Liver (tissue), 9 donors: ENCODE results near the gene QARS1. TPM values are rescaled to one million over a fixed set of nuclear protein-coding genes. Genes with fewer than 3 reads are reported as not detected.

ENCODE experiments used
- DNase-seq: peaks from one replicate; pipeline ENCODE4 v3.0.0-alpha.2; 2017; ENCODE audit warnings: low spot score
- H3K27ac ChIP-seq, 2 donors: one replicate each; pipeline ENCODE4 v1.7.0; 2013; ENCODE audit warnings: inconsistent platforms in 2 of 2, low read length in 2 of 2, control low read depth in 1 of 2, low read depth in 1 of 2, mild to moderate bottlenecking in 1 of 2
- H3K27me3 ChIP-seq, 4 donors: one replicate each; pipeline versions ENCODE4 v1.6.1 to v1.7.0; 2013; ENCODE audit warnings: low read length in 3 of 4, inconsistent platforms in 1 of 4, mild to moderate bottlenecking in 1 of 4, moderate library complexity in 1 of 4; ENCODE audit not compliant: control insufficient read depth in 4 of 4, insufficient read depth in 4 of 4
- H3K36me3 ChIP-seq, 4 donors: one replicate each; pipeline versions ENCODE4 v1.6.1 to v1.7.0; 2013; ENCODE audit warnings: low read length in 3 of 4, mild to moderate bottlenecking in 3 of 4, low read depth in 1 of 4, moderate library complexity in 1 of 4; ENCODE audit not compliant: control insufficient read depth in 4 of 4, insufficient read depth in 3 of 4
- H3K4me1 ChIP-seq, 4 donors: one replicate each; pipeline versions ENCODE4 v1.6.1 to v1.7.0; 2013; ENCODE audit warnings: low read length in 3 of 4, mild to moderate bottlenecking in 3 of 4, moderate library complexity in 1 of 4; ENCODE audit not compliant: control insufficient read depth in 4 of 4, insufficient read depth in 4 of 4
- H3K4me3 ChIP-seq, 3 donors: one replicate each; pipeline versions ENCODE4 v1.6.1 to v1.7.0; 2013; ENCODE audit warnings: low read length in 3 of 3, control low read depth in 1 of 3, low read depth in 1 of 3, mild to moderate bottlenecking in 1 of 3
- H3K9ac ChIP-seq, 2 donors: one replicate each; pipeline ENCODE4 v1.7.0; 2013; ENCODE audit warnings: low read length in 2 of 2, mild to moderate bottlenecking in 2 of 2, moderate library complexity in 2 of 2, control low read depth in 1 of 2, low read depth in 1 of 2
- H3K9me3 ChIP-seq, 4 donors: one replicate each; pipeline versions ENCODE4 v1.6.1 to v1.7.0; 2013; ENCODE audit warnings: low read length in 3 of 4; ENCODE audit not compliant: control insufficient read depth in 4 of 4
- EGR1 ChIP-seq, 2 donors: IDR thresholded peaks; 2 replicates each; pipeline ENCODE4 v1.6.1; 2016 to 2018; ENCODE audit warnings: antibody characterized with exemption in 2 of 2, low read depth in 2 of 2
- FOXA1 ChIP-seq: IDR thresholded peaks from 2 replicates; pipeline ENCODE4 v1.6.1; 2016; ENCODE audit warnings: antibody characterized with exemption
- FOXA2 ChIP-seq: IDR thresholded peaks from 2 replicates; pipeline ENCODE4 v1.6.1; 2016; ENCODE audit warnings: antibody characterized with exemption
- GABPA ChIP-seq, 2 donors: IDR thresholded peaks in 1 of 2; conservative IDR thresholded peaks in 1 of 2; 2 replicates each; pipeline ENCODE4 v1.6.1; 2016; ENCODE audit warnings: antibody characterized with exemption in 2 of 2, mild to moderate bottlenecking in 1 of 2, moderate library complexity in 1 of 2
- HNF4A ChIP-seq, 2 donors: conservative IDR thresholded peaks; 2 replicates each; pipeline ENCODE4 v1.6.1; 2016; ENCODE audit warnings: antibody characterized with exemption in 2 of 2, mild to moderate bottlenecking in 2 of 2
- JUND ChIP-seq, 2 donors: IDR thresholded peaks; 2 replicates each; pipeline ENCODE4 v1.6.1; 2016; ENCODE audit warnings: antibody characterized with exemption in 2 of 2
- NR2F2 ChIP-seq: IDR thresholded peaks from 2 replicates; pipeline ENCODE4 v1.6.1; 2016; ENCODE audit warnings: antibody characterized with exemption
- RAD21 ChIP-seq, 2 donors: IDR thresholded peaks; 2 replicates each; pipeline ENCODE4 v1.6.1; 2016; ENCODE audit warnings: antibody characterized with exemption in 2 of 2, mild to moderate bottlenecking in 2 of 2
- RXRA ChIP-seq, 2 donors: IDR thresholded peaks; 2 replicates each; pipeline ENCODE4 v1.6.1; 2017 to 2018; ENCODE audit warnings: antibody characterized with exemption in 2 of 2, mild to moderate bottlenecking in 1 of 2
- SP1 ChIP-seq: IDR thresholded peaks from 2 replicates; pipeline ENCODE4 v1.6.1; 2018; ENCODE audit warnings: antibody characterized with exemption, mild to moderate bottlenecking
- TAF1 ChIP-seq: conservative IDR thresholded peaks from 2 replicates; pipeline ENCODE4 v1.6.1; 2016; ENCODE audit warnings: antibody characterized with exemption, mild to moderate bottlenecking
- YY1 ChIP-seq: IDR thresholded peaks from 2 replicates; pipeline ENCODE4 v1.6.1; 2016; ENCODE audit warnings: antibody characterized with exemption, mild to moderate bottlenecking
- WGBS: extraction: QIAGEN DNeasy Blood & Tissue Kit; methylation state at CpG from one replicate; pipeline ENCODE4 v1.1.7; 2013; 5-methylcytosine and 5-hydroxymethylcytosine counted together
- polyA plus RNA-seq, 2 donors: library from polyadenylated mRNA; stranded (reverse) in 1 of 2; unstranded in 1 of 2; fragments of 200-250 nt in 1 of 2; fragments of >200 nt in 1 of 2; fragmentation: Nextera tagmentation in 1 of 2; extraction: Ambion mirVana in 1 of 2; gene quantifications; one replicate each; pipeline versions ENCODE4 v1.2.1 to v1.2.3, GENCODE V29; 2013 to 2015
- total RNA-seq, 2 donors: library from RNA; depleted of rRNA; stranded (reverse); fragments of >200 nt; gene quantifications; one replicate each; pipeline ENCODE4 v1.2.3, GENCODE V29; 2014
- TF ChIP-seq, protein P1 (sequence below): IDR thresholded peaks from 2 replicates; pipeline ENCODE4 v1.6.1; 2016; ENCODE audit warnings: antibody characterized with exemption, mild to moderate bottlenecking
- TF ChIP-seq, protein P2 (sequence below): IDR thresholded peaks from 2 replicates; pipeline ENCODE4 v1.6.1; 2016; ENCODE audit warnings: antibody characterized with exemption
- TF ChIP-seq, protein P3 (sequence below): fragments of 150-350 bp; IDR thresholded peaks from 2 replicates; pipeline ENCODE4 v1.5.1; 2017; ENCODE audit warnings: improper control_type of control experiment, low read depth, low read length; ENCODE audit not compliant: missing input control
- TF ChIP-seq, protein P4 (sequence below): IDR thresholded peaks from 2 replicates; pipeline ENCODE4 v1.6.1; 2016; ENCODE audit warnings: antibody characterized with exemption
- TF ChIP-seq, protein P5 (sequence below): IDR thresholded peaks from 2 replicates; pipeline ENCODE4 v1.6.1; 2016; ENCODE audit warnings: antibody characterized with exemption
- donor health status: healthy.
- donor health status: healthy.
- donor health status: healthy.
- donor health status: healthy.
- donor health status: healthy.

The QARS1 gene
- total and polyA plus RNA-seq, 4 donors: 58.0 to 226 (median 145) TPM

DNA sequence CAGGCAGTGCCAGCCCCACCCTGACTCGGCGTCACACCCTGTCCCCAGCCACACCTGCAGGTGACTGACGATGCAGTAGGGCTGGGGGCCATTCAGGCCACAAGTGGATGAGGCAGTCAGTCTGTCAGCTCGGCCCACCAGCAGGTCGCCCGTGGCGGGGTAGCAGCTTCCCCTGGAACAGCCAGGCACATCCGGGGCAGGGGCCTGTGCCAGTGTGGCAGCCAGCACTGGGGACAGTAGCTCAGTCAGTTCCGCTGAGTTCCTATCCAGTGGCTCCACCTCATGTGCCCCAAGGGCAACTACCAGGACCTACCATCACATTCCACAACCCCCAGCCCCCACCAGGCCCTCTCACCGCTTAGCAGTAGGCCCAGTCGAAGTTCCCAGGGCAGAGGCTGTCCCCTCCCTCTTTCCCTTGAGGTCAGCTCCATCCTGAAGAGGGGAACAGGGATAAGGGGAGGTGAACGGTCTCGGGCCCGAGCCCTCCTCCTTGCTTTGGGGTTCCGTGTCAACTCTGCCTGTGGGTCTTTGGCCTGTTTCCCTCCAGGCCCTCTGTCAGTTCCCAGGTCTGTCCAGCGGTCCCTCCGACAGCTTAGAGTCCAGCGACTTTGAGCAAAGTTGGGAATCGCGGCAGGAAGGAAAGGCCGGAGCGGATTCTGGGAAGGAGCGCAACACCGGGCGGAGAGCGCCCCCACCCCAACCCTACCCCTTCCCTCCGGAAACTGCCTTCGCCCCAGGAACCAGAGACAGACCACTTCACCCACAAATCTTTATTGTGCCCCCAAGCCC, 28.1 kb upstream of the QARS1 start, which contains the start of gene LAMB2:
Gene LAMB2, minus strand, starts transcription at position 614 of the 789 bp plus-strand sequence. Its CDS starts 183 bp downstream, at position 431.
- peak within 1 kb of the TSS; percentile 35 to 79 for H3K9ac ChIP-seq
- H3K36me3 ChIP-seq: peaks cover 0 to 10% (median 0%) of the 10 kb centered on the region in 4 donors
- H3K27ac ChIP-seq: peak within 1 kb of the TSS; percentile 52 to 60
- 11% methylated on average over 28 of the region's 28 CpGs for WGBS
- peak; percentile 61 for DNase-seq
- H3K4me3 ChIP-seq: peak within 1 kb of the TSS; percentile 59 to 93 (median 69)
- H3K9me3 ChIP-seq: no peaks in the 10 kb centered on the region
- TF ChIP-seq, protein P1, sequence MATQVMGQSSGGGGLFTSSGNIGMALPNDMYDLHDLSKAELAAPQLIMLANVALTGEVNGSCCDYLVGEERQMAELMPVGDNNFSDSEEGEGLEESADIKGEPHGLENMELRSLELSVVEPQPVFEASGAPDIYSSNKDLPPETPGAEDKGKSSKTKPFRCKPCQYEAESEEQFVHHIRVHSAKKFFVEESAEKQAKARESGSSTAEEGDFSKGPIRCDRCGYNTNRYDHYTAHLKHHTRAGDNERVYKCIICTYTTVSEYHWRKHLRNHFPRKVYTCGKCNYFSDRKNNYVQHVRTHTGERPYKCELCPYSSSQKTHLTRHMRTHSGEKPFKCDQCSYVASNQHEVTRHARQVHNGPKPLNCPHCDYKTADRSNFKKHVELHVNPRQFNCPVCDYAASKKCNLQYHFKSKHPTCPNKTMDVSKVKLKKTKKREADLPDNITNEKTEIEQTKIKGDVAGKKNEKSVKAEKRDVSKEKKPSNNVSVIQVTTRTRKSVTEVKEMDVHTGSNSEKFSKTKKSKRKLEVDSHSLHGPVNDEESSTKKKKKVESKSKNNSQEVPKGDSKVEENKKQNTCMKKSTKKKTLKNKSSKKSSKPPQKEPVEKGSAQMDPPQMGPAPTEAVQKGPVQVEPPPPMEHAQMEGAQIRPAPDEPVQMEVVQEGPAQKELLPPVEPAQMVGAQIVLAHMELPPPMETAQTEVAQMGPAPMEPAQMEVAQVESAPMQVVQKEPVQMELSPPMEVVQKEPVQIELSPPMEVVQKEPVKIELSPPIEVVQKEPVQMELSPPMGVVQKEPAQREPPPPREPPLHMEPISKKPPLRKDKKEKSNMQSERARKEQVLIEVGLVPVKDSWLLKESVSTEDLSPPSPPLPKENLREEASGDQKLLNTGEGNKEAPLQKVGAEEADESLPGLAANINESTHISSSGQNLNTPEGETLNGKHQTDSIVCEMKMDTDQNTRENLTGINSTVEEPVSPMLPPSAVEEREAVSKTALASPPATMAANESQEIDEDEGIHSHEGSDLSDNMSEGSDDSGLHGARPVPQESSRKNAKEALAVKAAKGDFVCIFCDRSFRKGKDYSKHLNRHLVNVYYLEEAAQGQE: peak; percentile 30
- TF ChIP-seq NR2F2 (peak; percentile 7), RAD21 (IDR thresholded peaks at IDR 0.05) (no peak), FOXA1 (no peak), RXRA (IDR thresholded peaks at IDR 0.05) (peak in 1 of 2 donors; percentile 8), SP1 (peak; percentile 10), GABPA (IDR thresholded peaks at IDR 0.05 in 1 of 2, conservative IDR thresholded peaks at IDR 0.05 in 1 of 2) (peak in 1 of 2 donors; percentile 39), HNF4A (conservative IDR thresholded peaks at IDR 0.05) (peak; percentile 53 to 57)
- H3K4me1 ChIP-seq: peaks cover 2 to 57% (median 51%) of the 10 kb centered on the region in 4 donors
- H3K27me3 ChIP-seq: no peaks in the 10 kb centered on the region

DNA sequence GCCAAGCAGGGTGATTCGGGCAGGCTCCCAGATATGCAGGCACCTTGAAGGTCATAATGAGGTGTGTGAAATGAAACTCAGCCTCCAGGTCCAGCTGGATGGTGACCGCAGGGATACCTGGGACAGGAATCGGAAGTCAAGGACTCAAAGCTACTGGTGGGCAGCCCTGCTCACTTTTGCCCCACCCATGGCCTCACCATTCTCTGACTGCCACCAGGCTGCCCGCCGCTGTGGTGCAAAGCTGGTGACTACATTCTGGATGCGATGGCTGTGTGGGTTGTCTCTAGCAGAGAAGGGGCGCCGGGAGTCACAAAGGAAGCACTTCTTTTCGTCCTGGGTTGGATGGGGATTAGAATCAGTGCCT, 27.5 kb upstream of the QARS1 start:
- TF ChIP-seq JUND (IDR thresholded peaks at IDR 0.05) (no peak), FOXA2 (no peak), TAF1 (no peak), NR2F2 (no peak), EGR1 (IDR thresholded peaks at IDR 0.05; ENCODE audit: low read depth in 2 of 2) (no peak), HNF4A (conservative IDR thresholded peaks at IDR 0.05) (no peak), SP1 (no peak), YY1 (no peak)
- TF ChIP-seq, protein P2, sequence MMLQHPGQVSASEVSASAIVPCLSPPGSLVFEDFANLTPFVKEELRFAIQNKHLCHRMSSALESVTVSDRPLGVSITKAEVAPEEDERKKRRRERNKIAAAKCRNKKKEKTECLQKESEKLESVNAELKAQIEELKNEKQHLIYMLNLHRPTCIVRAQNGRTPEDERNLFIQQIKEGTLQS: no peak
- TF ChIP-seq, protein P3, sequence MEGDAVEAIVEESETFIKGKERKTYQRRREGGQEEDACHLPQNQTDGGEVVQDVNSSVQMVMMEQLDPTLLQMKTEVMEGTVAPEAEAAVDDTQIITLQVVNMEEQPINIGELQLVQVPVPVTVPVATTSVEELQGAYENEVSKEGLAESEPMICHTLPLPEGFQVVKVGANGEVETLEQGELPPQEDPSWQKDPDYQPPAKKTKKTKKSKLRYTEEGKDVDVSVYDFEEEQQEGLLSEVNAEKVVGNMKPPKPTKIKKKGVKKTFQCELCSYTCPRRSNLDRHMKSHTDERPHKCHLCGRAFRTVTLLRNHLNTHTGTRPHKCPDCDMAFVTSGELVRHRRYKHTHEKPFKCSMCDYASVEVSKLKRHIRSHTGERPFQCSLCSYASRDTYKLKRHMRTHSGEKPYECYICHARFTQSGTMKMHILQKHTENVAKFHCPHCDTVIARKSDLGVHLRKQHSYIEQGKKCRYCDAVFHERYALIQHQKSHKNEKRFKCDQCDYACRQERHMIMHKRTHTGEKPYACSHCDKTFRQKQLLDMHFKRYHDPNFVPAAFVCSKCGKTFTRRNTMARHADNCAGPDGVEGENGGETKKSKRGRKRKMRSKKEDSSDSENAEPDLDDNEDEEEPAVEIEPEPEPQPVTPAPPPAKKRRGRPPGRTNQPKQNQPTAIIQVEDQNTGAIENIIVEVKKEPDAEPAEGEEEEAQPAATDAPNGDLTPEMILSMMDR: no peak
- TF ChIP-seq, protein P1: no peak
- TF ChIP-seq, protein P4, sequence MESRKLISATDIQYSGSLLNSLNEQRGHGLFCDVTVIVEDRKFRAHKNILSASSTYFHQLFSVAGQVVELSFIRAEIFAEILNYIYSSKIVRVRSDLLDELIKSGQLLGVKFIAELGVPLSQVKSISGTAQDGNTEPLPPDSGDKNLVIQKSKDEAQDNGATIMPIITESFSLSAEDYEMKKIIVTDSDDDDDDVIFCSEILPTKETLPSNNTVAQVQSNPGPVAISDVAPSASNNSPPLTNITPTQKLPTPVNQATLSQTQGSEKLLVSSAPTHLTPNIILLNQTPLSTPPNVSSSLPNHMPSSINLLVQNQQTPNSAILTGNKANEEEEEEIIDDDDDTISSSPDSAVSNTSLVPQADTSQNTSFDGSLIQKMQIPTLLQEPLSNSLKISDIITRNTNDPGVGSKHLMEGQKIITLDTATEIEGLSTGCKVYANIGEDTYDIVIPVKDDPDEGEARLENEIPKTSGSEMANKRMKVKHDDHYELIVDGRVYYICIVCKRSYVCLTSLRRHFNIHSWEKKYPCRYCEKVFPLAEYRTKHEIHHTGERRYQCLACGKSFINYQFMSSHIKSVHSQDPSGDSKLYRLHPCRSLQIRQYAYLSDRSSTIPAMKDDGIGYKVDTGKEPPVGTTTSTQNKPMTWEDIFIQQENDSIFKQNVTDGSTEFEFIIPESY: no peak
- TF ChIP-seq, protein P5, sequence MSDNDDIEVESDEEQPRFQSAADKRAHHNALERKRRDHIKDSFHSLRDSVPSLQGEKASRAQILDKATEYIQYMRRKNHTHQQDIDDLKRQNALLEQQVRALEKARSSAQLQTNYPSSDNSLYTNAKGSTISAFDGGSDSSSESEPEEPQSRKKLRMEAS: no peak
- peak overlapping the region in 2 of 3 donors; percentile 59 to 93 for H3K4me3 ChIP-seq
- peak overlapping the region in 1 of 2 donors; percentile 52 for H3K27ac ChIP-seq
- H3K9ac ChIP-seq: peak overlapping the region in 1 of 2 donors; percentile 79
- H3K36me3 ChIP-seq: peaks cover 0 to 10% (median 0%) of the 10 kb centered on the region in 4 donors
- H3K27me3 ChIP-seq: no peaks in the 10 kb centered on the region
- no peak for DNase-seq
- H3K9me3 ChIP-seq: no peaks in the 10 kb centered on the region
- WGBS: 69% methylated on average over 9 of the region's 9 CpGs
- peaks cover 2 to 57% (median 51%) of the 10 kb centered on the region in 4 donors for H3K4me1 ChIP-seq
